HFF-Myc (cell line): Measurements from ENCODE around the gene SLC38A5.

Experiments used
- DNase-seq: peaks from one replicate; pipeline ENCODE4 v3.0.0-alpha.2; 2011; ENCODE audit warnings: low read depth; ENCODE audit errors: extremely low read depth
- H3K4me3 ChIP-seq: replicated peaks from 2 replicates; pipeline ENCODE4 v1.5.1; 2011; ENCODE audit warnings: low read depth, mild to moderate bottlenecking, control low read depth, low read length
- TF ChIP-seq, protein P1 (sequence below): IDR thresholded peaks from 2 replicates; pipeline ENCODE4 v1.5.1; 2012; ENCODE audit warnings: mild to moderate bottlenecking, low read depth, low read length, control low read depth; ENCODE audit errors: missing control alignments

Gene SLC38A5

DNA sequence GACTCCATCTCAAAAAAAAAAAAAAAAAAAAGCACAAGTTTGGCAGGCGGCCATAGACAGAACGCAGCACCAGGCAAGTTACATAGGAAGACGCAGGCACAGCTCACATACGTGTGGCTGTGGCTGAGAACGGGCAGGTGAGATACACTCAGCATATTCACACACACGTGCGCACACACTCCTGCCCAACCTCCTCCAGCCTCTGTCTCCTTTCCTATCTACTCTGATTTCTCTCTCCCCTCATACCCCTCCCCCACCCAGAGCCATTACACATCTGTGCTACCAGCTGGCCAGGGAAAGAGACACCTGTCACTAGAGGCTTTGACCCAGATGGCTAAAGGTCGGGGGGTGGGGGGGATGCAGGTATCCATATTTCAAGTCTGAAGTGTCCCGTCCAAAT is 2.2 kb upstream of the SLC38A5 start:
- no peak overlapping the region for H3K4me3 ChIP-seq
- DNase-seq, result no peak
- TF ChIP-seq, protein P1, sequence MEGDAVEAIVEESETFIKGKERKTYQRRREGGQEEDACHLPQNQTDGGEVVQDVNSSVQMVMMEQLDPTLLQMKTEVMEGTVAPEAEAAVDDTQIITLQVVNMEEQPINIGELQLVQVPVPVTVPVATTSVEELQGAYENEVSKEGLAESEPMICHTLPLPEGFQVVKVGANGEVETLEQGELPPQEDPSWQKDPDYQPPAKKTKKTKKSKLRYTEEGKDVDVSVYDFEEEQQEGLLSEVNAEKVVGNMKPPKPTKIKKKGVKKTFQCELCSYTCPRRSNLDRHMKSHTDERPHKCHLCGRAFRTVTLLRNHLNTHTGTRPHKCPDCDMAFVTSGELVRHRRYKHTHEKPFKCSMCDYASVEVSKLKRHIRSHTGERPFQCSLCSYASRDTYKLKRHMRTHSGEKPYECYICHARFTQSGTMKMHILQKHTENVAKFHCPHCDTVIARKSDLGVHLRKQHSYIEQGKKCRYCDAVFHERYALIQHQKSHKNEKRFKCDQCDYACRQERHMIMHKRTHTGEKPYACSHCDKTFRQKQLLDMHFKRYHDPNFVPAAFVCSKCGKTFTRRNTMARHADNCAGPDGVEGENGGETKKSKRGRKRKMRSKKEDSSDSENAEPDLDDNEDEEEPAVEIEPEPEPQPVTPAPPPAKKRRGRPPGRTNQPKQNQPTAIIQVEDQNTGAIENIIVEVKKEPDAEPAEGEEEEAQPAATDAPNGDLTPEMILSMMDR, result no peak

GRCh38 chrX:48471504-48471903 is 1.4 kb upstream of the SLC38A5 start:
- TF ChIP-seq, protein P1, result no peak
- no peak overlapping the region for H3K4me3 ChIP-seq
- no peak for DNase-seq

DNA sequence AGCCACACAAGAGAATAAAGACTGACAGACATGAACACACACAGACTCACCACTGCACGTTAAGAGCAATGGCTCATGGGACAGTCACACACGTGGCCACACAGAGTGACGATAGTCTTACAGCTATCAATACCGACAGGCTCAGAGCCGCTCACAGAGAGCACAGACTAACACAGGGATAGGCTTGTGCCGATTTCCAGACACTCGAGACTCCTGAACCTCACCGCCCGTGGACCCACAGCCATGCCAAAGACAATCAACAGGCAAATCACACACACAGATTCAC is 716 bp upstream of the SLC38A5 start:
- TF ChIP-seq, protein P1, result no peak
- no peak overlapping the region for H3K4me3 ChIP-seq
- no peak for DNase-seq

DNA sequence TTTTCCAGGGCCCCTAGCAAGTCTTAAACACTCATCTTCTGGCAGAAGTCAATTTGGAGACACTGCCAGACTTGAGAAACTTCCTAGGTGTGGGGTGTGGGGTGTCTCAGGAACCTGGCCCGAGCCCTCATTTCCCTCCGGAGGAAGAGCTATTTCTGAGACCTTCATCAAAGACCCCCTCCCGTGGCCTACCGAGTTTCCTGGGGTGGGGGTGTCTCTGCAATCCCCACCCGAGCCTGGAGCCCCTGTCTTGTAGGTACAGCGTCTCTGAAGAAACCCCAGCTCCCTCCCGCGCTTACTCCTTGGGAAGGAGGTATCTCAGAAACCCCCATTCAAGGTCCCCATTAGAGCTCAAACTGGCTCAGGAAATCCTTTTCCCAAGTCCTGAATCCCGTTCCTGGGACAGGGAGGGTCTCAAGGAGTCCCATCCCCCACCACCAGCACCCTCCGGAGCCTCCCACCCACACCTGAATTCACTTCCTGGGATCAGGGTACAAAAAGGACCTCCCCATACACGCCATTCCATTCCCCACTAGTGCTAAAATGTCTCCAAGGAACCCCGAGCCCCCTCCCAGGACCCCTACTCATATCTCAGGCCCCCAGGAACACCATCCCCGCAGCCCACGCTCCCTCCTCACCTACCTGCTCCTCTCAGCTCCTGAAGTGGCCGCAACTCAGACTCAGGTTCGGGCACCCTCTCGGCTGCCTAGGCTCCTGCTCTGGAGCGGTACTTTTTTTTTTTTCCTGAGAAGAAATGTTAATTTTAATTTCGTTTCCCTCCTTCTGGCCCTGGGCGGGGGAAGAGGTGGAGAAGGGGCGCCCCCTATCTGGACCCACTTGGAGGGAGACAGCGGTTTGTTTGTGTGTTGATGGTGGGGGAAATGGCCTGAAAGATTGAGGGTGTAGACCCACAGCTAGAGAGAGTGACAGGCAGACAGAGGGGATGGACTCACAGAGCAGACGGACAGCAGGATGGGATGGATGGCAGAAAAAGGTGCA is 1.1 kb downstream of the SLC38A5 start:
- no peak overlapping the region for H3K4me3 ChIP-seq
- no peak for DNase-seq
- TF ChIP-seq, protein P1, result no peak

GRCh38 chrX:48468247-48468671 is 1.8 kb downstream of the SLC38A5 start:
- H3K4me3 ChIP-seq, result peak overlapping the region; percentile 33
- no peak for DNase-seq
- TF ChIP-seq, protein P1, result no peak

DNA sequence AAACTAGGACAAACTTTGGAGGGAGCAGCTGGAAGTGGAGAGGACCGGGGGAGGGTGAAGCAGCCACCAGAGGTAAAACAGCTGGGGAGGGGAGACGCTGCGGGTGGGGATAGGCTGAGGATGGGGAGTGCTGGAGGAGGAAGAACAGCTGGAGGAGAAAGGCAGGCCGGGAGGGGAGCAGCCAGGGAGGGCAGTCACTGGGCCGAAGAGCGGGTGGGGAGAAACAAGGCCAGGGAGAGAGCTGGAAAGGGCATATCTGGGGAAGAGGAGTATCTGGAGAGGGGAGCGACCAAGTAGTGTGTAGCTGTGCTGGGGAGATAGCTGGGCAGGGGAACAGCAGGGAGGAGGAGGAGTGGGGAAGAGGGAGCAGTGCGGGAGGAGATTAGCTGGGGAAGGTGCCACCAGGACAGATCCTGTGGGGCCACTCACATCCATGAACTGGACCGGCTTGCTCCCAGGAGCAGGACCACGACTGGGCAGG is 2.7 kb downstream of the SLC38A5 start:
- no peak for DNase-seq
- TF ChIP-seq, protein P1, result no peak
- H3K4me3 ChIP-seq, result peak overlapping the region; percentile 33

DNA sequence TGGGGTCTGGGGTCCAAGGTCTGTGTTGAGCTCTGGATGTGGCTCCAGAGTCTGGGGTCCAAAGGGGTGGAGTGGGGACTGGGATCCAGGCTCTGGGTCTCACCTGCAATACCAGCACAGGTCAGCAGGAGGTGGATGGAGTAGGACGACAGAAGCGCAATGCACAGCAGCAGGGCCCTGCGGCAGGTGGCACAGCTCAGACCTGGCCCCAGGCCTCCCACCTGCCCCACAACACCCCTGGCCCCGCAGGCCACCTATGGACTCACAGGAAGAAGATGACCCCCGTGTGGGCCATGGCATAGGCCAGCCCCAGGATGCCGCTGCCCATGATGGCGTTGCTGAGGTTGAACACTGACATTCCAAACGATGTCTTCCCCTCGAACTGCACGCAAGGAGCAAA is 3.4 kb downstream of the SLC38A5 start:
- TF ChIP-seq, protein P1, result peak; percentile 25
- peak overlapping the region; percentile 33 for H3K4me3 ChIP-seq
- DNase-seq, result no peak
